ENCODE data around the gene NLRC3.

DNA sequence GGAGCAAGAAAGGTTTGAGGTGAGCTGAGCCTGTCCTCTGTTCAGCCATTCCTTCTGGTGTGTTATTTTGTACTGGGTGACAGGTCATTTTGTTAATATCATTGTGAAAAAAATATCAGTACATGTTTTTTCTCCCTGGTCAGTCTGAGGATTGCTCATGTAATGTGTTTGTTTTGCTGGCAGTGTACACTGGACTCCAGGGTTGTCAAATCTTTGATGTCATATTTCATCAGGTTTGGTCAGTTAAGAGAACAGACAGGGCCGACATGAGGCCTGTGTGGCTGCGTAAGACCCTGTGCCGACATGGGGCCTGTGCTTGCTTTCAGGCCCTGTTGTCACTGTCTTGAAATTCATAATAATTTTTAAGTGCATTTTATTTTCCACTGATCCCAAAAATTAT is 53.9 kb downstream of the NLRC3 start:
- TF ChIP-seq CTCF (IDR thresholded peaks at IDR 0.05): no peak
- TF ChIP-seq EP300 (IDR thresholded peaks at IDR 0.05): no peak
